Right lobe of liver (tissue), 4 donors: Measurements from ENCODE around the gene NRCAM.

ENCODE experiments used
- CTCF ChIP-seq, 4 donors: fragments of 200-600 bp in 3 of 4; fragments of 450-650 bp in 1 of 4; IDR thresholded peaks; one replicate each; pipeline versions ENCODE4 v1.5.1 to v1.8.0; 2016 to 2022; ENCODE audit warnings: antibody characterized with exemption in 4 of 4, mild to moderate bottlenecking in 2 of 4
- POLR2A ChIP-seq: fragments of 450-650 bp; IDR thresholded peaks from one replicate; pipeline ENCODE4 v1.6.1; 2017; ENCODE audit warnings: antibody characterized with exemption, mild to moderate bottlenecking
- donor health status: DM: no; HTN: no; CAD: no.
- donor health status: DM: no; HTN: no; CAD: no.
- donor health status: DM: no; HTN: yes; CAD: no.

- TF ChIP-seq CTCF (IDR thresholded peaks at IDR 0.05) = no peak
- no peak for TF ChIP-seq POLR2A
Observed at GRCh38 chr7:108358553-108358952, 97.7 kb downstream of the NRCAM start.
